A549 (cell line): ENCODE data around the gene PCDH9. TPM values are rescaled to one million over a fixed set of nuclear protein-coding genes. Genes with fewer than 3 reads are reported as not detected.
A peak's percentile ranks its signal among the peaks of the same experiment; 100 is the strongest.

Experiments used
- ATAC-seq, 2 experiments: fragments of 200-7000 bp in 1 of 2; fragments of >200 bp in 1 of 2; cut with Nextera tagmentation in 1 of 2; cut with Tn5 transposase in 1 of 2; 3 replicates each; pipeline versions ENCODE4 v1.8.0 to v1.9.1; 2018 to 2020; ENCODE audit warnings: mild to moderate bottlenecking in 1 of 2, moderate library complexity in 1 of 2
- CTCF ChIA-PET: fragments of 300-600 bp; sonication (Branson Sonifier 250); formaldehyde crosslinking; extraction: SDS; loops from one replicate; lab custom pipeline; 2021; ENCODE audit warnings: antibody characterized with exemption, inconsistent platforms; lab: Yijun Ruan, JAX
- POLR2A ChIA-PET: fragments of 350-600 bp; formaldehyde crosslinking; extraction: SDS; loops from one replicate; lab custom pipeline; 2021; ENCODE audit warnings: antibody characterized with exemption, inconsistent platforms; lab: Yijun Ruan, JAX
- DNase-seq, 2 experiments: peaks; one replicate each; pipeline versions ENCODE4 v3.0.0 to v3.0.0-alpha.2; 2011 to 2016; ENCODE audit warnings: low read depth in 1 of 2, low spot score in 1 of 2
- FAIRE-seq: peaks from 2 replicates; lab custom pipeline; 2011; peaks lifted over from hg19 to GRCh38; lab: Jason Lieb, UNC
- H3K27ac ChIP-seq, 2 experiments: fragments of >200 bp; sonication (Bioruptor Twin); formaldehyde crosslinking; 3 replicates each; pipeline ENCODE4 v1.5.1; 2016 to 2017
- H3K4me1 ChIP-seq: fragments of >200 bp; sonication (Bioruptor Twin); formaldehyde crosslinking; 3 replicates; pipeline ENCODE4 v1.6.1; 2016
- H3K4me2 ChIP-seq: fragments of >200 bp; sonication (Bioruptor Twin); formaldehyde crosslinking; 3 replicates; pipeline ENCODE4 v1.6.1; 2016
- H3K4me3 ChIP-seq: fragments of >200 bp; sonication (Bioruptor Twin); formaldehyde crosslinking; 3 replicates; pipeline ENCODE4 v1.5.1; 2016
- H3K9me3 ChIP-seq: fragments of >200 bp; sonication (Bioruptor Twin); formaldehyde crosslinking; 3 replicates; pipeline ENCODE4 v1.6.1; 2016
- CBX2 ChIP-seq: fragments of 200-600 bp; sonication (generic); IDR thresholded peaks from 2 replicates; pipeline ENCODE4 v1.6.1; 2016; ENCODE audit warnings: low read depth, mild to moderate bottlenecking, borderline replicate concordance
- CEBPB ChIP-seq, 2 experiments: fragments of >200 bp in 1 of 2; sonication (Bioruptor Twin) in 1 of 2; formaldehyde crosslinking in 1 of 2; IDR thresholded peaks; 2 replicates each; pipeline ENCODE4 v1.6.1; 2012 to 2016
- CHD2 ChIP-seq: fragments of 150-350 bp; IDR thresholded peaks from 2 replicates; pipeline ENCODE4 v1.6.1; 2014; ENCODE audit warnings: low read length; ENCODE audit not compliant: partially characterized antibody
- CTCF ChIP-seq: fragments of >200 bp; sonication (Bioruptor Twin); formaldehyde crosslinking; IDR thresholded peaks from 3 replicates; pipeline ENCODE4 v1.5.1; 2016
- EHF ChIP-seq: fragments of 250-450 bp; sonication (Bioruptor Pico); IDR thresholded peaks from 2 replicates; pipeline ENCODE4 v1.5.0; 2020; ENCODE audit warnings: mild to moderate bottlenecking
- FOSL2 ChIP-seq, 2 experiments: fragments of 450-650 bp in 1 of 2; fragments of >200 bp in 1 of 2; sonication (Bioruptor Twin) in 1 of 2; formaldehyde crosslinking; IDR thresholded peaks; 2 replicates each; pipeline versions ENCODE4 v1.5.0 to v1.6.1; 2016 to 2020; ENCODE audit warnings: mild to moderate bottlenecking in 1 of 2, moderate library complexity in 1 of 2
- HDAC2 ChIP-seq: fragments of 200-600 bp; sonication (generic); IDR thresholded peaks from 2 replicates; pipeline ENCODE4 v1.6.1; 2016
- HES2 ChIP-seq: fragments of >200 bp; sonication (Bioruptor Twin); formaldehyde crosslinking; IDR thresholded peaks from 2 replicates; pipeline ENCODE4 v1.6.1; 2016
- HOXB13 ChIP-seq: fragments of 250-450 bp; sonication (Bioruptor Pico); IDR thresholded peaks from 2 replicates; pipeline ENCODE4 v1.5.0; 2020; ENCODE audit warnings: low read depth, mild to moderate bottlenecking, moderate library complexity
- HOXB5 ChIP-seq: fragments of 250-450 bp; sonication (Bioruptor Pico); IDR thresholded peaks from 2 replicates; pipeline ENCODE4 v1.5.0; 2020; ENCODE audit warnings: mild to moderate bottlenecking, moderate library complexity
- JUNB ChIP-seq: fragments of >200 bp; sonication (Bioruptor Twin); formaldehyde crosslinking; IDR thresholded peaks from 2 replicates; pipeline ENCODE4 v1.6.1; 2016
- KDM1A ChIP-seq: fragments of 200-600 bp; sonication (generic); IDR thresholded peaks from 2 replicates; pipeline ENCODE4 v1.6.1; 2016; ENCODE audit warnings: low read depth, mild to moderate bottlenecking
- MAFK ChIP-seq: fragments of 450-650 bp; IDR thresholded peaks from 2 replicates; pipeline ENCODE4 v1.6.1; 2014; ENCODE audit not compliant: partially characterized antibody
- MAX ChIP-seq: IDR thresholded peaks from 2 replicates; pipeline ENCODE4 v1.6.1; 2012
- NFE2L2 ChIP-seq: fragments of 150-350 bp; conservative IDR thresholded peaks from 2 replicates; pipeline ENCODE4 v1.6.1; 2014; ENCODE audit warnings: low read length
- NPAS2 ChIP-seq: fragments of 250-450 bp; sonication (Bioruptor Pico); IDR thresholded peaks from 2 replicates; pipeline ENCODE4 v1.8.0; 2022; ENCODE audit warnings: mild to moderate bottlenecking, moderate library complexity, borderline replicate concordance
- NR3C1 ChIP-seq: fragments of >200 bp; sonication (Bioruptor Twin); formaldehyde crosslinking; IDR thresholded peaks from 3 replicates; pipeline ENCODE4 v1.6.1; 2017
- POLR2A ChIP-seq: IDR thresholded peaks from 2 replicates; pipeline ENCODE4 v1.6.1; 2012; ENCODE audit warnings: mild to moderate bottlenecking, low read length
- RAD21 ChIP-seq, 2 experiments: fragments of >200 bp in 1 of 2; sonication (Bioruptor Twin) in 1 of 2; formaldehyde crosslinking in 1 of 2; IDR thresholded peaks in 1 of 2; conservative IDR thresholded peaks in 1 of 2; 2 replicates in 1 of 2; 3 replicates in 1 of 2; pipeline ENCODE4 v1.6.1; 2012 to 2018; ENCODE audit warnings: inconsistent platforms in 1 of 2
- RARB ChIP-seq: fragments of 250-450 bp; sonication (Bioruptor Pico); IDR thresholded peaks from 2 replicates; pipeline ENCODE4 v1.8.0; 2021; ENCODE audit warnings: mild to moderate bottlenecking, moderate library complexity
- RCOR1 ChIP-seq: fragments of 150-350 bp; IDR thresholded peaks from 2 replicates; pipeline ENCODE4 v1.6.1; 2014; ENCODE audit warnings: antibody characterized with exemption, low read length, low read depth
- RFX5 ChIP-seq: fragments of 450-650 bp; IDR thresholded peaks from 2 replicates; pipeline ENCODE4 v1.7.1; 2014; ENCODE audit warnings: antibody characterized with exemption, mild to moderate bottlenecking, moderate library complexity
- ZNF302 ChIP-seq: fragments of 250-450 bp; sonication (Bioruptor Pico); IDR thresholded peaks from 2 replicates; pipeline ENCODE4 v1.9.0; 2021; ENCODE audit warnings: inconsistent platforms, mild to moderate bottlenecking, moderate library complexity
- ZSCAN20 ChIP-seq: fragments of 250-450 bp; sonication (Bioruptor Pico); IDR thresholded peaks from 2 replicates; pipeline ENCODE4 v1.8.0; 2022; ENCODE audit warnings: mild to moderate bottlenecking, moderate library complexity
- WGBS: methylation state at CpG from one replicate; pipeline ENCODE4 v1.1.6; 2017; ENCODE audit errors: missing lambda C conversion rate; 5-methylcytosine and 5-hydroxymethylcytosine counted together
- polyA plus RNA-seq, 4 experiments: library from polyadenylated mRNA; depleted of rRNA in 3 of 4; stranded (reverse); fragments of >200 nt; fragmentation: RNase III in 1 of 4; extraction: RNeasy Plus Mini Kit Qiagen cat#74134 plus additional on column Dnase treatment in 1 of 4; gene quantifications; 2 replicates in 3 of 4; 3 replicates in 1 of 4; pipeline ENCODE4 v1.2.3, GENCODE V29; 2011 to 2017
- TF ChIP-seq, protein P1 (sequence below): fragments of 450-650 bp; IDR thresholded peaks from 2 replicates; pipeline ENCODE4 v1.6.1; 2014; ENCODE audit warnings: antibody characterized with exemption
- TF ChIP-seq, protein P2 (sequence below): fragments of 250-450 bp; sonication (Bioruptor Pico); IDR thresholded peaks from 2 replicates; pipeline ENCODE4 v1.5.0; 2020; ENCODE audit warnings: low read depth, mild to moderate bottlenecking, moderate library complexity

The PCDH9 gene
- polyA plus RNA-seq, 2 of the 4 experiments (the other 2 are of a cell fraction): 16.0 to 29.5 TPM

DNA sequence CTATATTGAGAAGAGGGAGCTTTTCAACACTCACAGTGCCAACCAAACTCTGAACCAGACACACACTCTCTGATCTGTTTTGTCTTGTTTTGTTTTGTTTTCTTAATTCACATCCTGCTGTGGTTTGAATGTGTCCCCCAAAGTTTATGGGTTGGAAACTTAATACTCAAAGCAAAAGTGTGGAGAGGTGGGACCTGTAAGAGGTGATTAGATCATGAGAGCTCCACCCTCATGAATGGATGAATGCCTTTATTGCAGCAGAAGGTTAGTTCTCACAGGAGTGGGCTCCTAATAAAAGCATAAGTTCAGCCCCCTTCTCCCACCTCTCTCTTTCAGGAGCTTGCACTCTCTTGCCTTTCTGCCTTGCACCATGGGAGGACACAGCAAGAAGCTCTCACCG lies 957.1 kb downstream of the PCDH9 start:
- Histone ChIP-seq H3K4me3 (no peak overlapping the region), H3K27ac (no peak overlapping the region), H3K4me2 (no peak overlapping the region), H3K4me1 (no peaks in the 10 kb centered on the region), H3K9me3 (peaks cover 4% of the 10 kb centered on the region; the same call in 1 of the 3 replicates)
- POLR2A ChIA-PET: no interaction called here
- ATAC-seq: no peak
- DNase-seq: no peak
- TF ChIP-seq HES2 (no peak), KDM1A (no peak), EHF (CRISPR knock-in tag) (no peak), HOXB5 (CRISPR knock-in tag) (no peak), NFE2L2 (no peak), HOXB13 (no peak), CHD2 (no peak), RCOR1 (no peak), NPAS2 (no peak), MAX (no peak), HDAC2 (no peak), FOSL2 (IDR thresholded peaks at IDR 0.05) (no peak), FOSL2 (CRISPR knock-in tag; IDR thresholded peaks at IDR 0.05) (no peak), RARB (CRISPR knock-in tag) (no peak), POLR2A (no peak), RFX5 (no peak)
- WGBS: 23% methylated on average over 1 of the region's 1 CpG
- FAIRE-seq: no peak
- CTCF ChIA-PET: no interaction called here

DNA sequence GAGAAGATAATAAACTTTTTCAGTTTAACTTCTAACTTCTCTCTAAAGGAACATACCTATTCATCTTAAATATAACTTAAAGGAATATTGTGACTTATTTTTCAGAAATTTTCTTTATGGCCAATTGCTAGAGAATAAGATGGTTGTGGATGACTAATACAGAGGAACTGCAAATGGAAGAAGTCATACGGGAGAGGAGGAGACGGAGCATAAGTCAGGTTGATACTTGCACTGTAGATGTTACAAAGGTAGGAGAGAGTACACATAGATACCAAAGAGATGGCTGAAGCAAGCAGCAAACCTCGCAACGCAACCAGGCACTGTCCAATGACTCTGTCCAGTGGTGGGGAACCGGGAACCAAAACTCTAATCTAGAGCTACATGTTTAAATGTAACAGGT lies 963.4 kb downstream of the PCDH9 start:
- DNase-seq: no peak

GRCh38 chr13:66266348-66266747 lies 963.8 kb downstream of the PCDH9 start:
- H3K4me3 ChIP-seq: no peak overlapping the region
- CTCF ChIA-PET: no interaction called here
- no peak overlapping the region for H3K4me2 ChIP-seq
- no peaks in the 10 kb centered on the region for H3K4me1 ChIP-seq
- 86% methylated on average over 1 of the region's 1 CpG for WGBS
- ATAC-seq (no peak), FAIRE-seq (no peak), DNase-seq (no peak)
- no peak overlapping the region for H3K27ac ChIP-seq
- TF ChIP-seq, protein P1, sequence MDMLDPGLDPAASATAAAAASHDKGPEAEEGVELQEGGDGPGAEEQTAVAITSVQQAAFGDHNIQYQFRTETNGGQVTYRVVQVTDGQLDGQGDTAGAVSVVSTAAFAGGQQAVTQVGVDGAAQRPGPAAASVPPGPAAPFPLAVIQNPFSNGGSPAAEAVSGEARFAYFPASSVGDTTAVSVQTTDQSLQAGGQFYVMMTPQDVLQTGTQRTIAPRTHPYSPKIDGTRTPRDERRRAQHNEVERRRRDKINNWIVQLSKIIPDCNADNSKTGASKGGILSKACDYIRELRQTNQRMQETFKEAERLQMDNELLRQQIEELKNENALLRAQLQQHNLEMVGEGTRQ: no peak
- peak; percentile 47 for TF ChIP-seq MAFK
- POLR2A ChIA-PET: no interaction called here
- H3K9me3 ChIP-seq: no peaks in the 10 kb centered on the region

More for the DNA sequence above, 963.4 kb downstream of the PCDH9 start:
- POLR2A ChIA-PET: no interaction called here
- no peaks in the 10 kb centered on the region for H3K4me1 ChIP-seq
- CTCF ChIA-PET: no interaction called here
- no peaks in the 10 kb centered on the region for H3K9me3 ChIP-seq
- H3K27ac ChIP-seq: no peak overlapping the region
- no peak overlapping the region for H3K4me3 ChIP-seq
- FAIRE-seq: no peak
- TF ChIP-seq, protein P2, sequence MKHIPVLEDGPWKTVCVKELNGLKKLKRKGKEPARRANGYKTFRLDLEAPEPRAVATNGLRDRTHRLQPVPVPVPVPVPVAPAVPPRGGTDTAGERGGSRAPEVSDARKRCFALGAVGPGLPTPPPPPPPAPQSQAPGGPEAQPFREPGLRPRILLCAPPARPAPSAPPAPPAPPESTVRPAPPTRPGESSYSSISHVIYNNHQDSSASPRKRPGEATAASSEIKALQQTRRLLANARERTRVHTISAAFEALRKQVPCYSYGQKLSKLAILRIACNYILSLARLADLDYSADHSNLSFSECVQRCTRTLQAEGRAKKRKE: no peak
- WGBS: 87% methylated on average over 5 of the region's 5 CpGs
- ATAC-seq: no peak
- H3K4me2 ChIP-seq: no peak overlapping the region

GRCh38 chr13:66265371-66265770 lies 964.8 kb downstream of the PCDH9 start:
- WGBS: 83% methylated on average over 4 of the region's 4 CpGs
- FAIRE-seq: no peak
- H3K27ac ChIP-seq: no peak overlapping the region
- POLR2A ChIA-PET: no interaction called here
- no peak overlapping the region for H3K4me3 ChIP-seq
- ATAC-seq: no peak
- H3K4me1 ChIP-seq: no peaks in the 10 kb centered on the region
- CTCF ChIA-PET: no interaction called here
- H3K9me3 ChIP-seq: no peaks in the 10 kb centered on the region
- no peak overlapping the region for H3K4me2 ChIP-seq
- no peak for DNase-seq
- TF ChIP-seq RAD21 (conservative IDR thresholded peaks at IDR 0.05 in 1 of 2, IDR thresholded peaks at IDR 0.05 in 1 of 2): no peak
- TF ChIP-seq, protein P1: no peak
- TF ChIP-seq ZNF302: no peak
- no peak for TF ChIP-seq JUNB
- no peak for TF ChIP-seq CTCF
- TF ChIP-seq CEBPB (IDR thresholded peaks at IDR 0.05): no peak
- no peak for TF ChIP-seq ZSCAN20
- no peak for TF ChIP-seq CBX2
- no peak for TF ChIP-seq HOXB5 (CRISPR knock-in tag)
- TF ChIP-seq NR3C1: no peak
